Measurements from ENCODE around the gene LCMT1.
"Not testable (repeated sequence)": the region's sequence is repeated elsewhere in the genome, so short reads cannot be mapped to it uniquely, and the experiment has no call there.

LCMT1 gene

GRCh38 chr16:25109643-25110042, 1.9 kb upstream of the LCMT1 start:
- TF ChIP-seq CTCF (IDR thresholded peaks at IDR 0.05; ENCODE audit: borderline replicate concordance, insufficient read depth, low read depth, low read length) = no peak
- no peak overlapping the region for H3K4me3 ChIP-seq (ENCODE audit: low read depth, low read length)

GRCh38 chr16:25110387-25110947, 1.1 kb upstream of the LCMT1 start:
- no peak for TF ChIP-seq CTCF (IDR thresholded peaks at IDR 0.05; ENCODE audit: borderline replicate concordance, insufficient read depth, low read depth, low read length)
- peak overlapping the region; percentile 69 for H3K4me3 ChIP-seq (ENCODE audit: low read depth, low read length)

GRCh38 chr16:25114121-25114520, 2.6 kb downstream of the LCMT1 start:
- no peak overlapping the region for H3K4me3 ChIP-seq (ENCODE audit: low read depth, low read length)
- no peak for TF ChIP-seq CTCF (IDR thresholded peaks at IDR 0.05; ENCODE audit: borderline replicate concordance, insufficient read depth, low read depth, low read length)

- no peak overlapping the region for H3K4me3 ChIP-seq (ENCODE audit: low read depth, low read length)
- no peak for TF ChIP-seq CTCF (IDR thresholded peaks at IDR 0.05; ENCODE audit: borderline replicate concordance, insufficient read depth, low read depth, low read length)
Observed at GRCh38 chr16:25118851-25119578, 7.5 kb downstream of the LCMT1 start.

GRCh38 chr16:25121824-25122600, 10.5 kb downstream of the LCMT1 start:
- H3K4me3 ChIP-seq (ENCODE audit: low read depth, low read length) = no peak overlapping the region
- no peak for TF ChIP-seq CTCF (IDR thresholded peaks at IDR 0.05; ENCODE audit: borderline replicate concordance, insufficient read depth, low read depth, low read length)

GRCh38 chr16:25124503-25124902, 13.0 kb downstream of the LCMT1 start:
- no peak overlapping the region for H3K4me3 ChIP-seq (ENCODE audit: low read depth, low read length)
- TF ChIP-seq CTCF (IDR thresholded peaks at IDR 0.05; ENCODE audit: borderline replicate concordance, insufficient read depth, low read depth, low read length) = no peak

GRCh38 chr16:25126086-25126666, 14.6 kb downstream of the LCMT1 start:
- not testable (repeated sequence) for H3K4me3 ChIP-seq (ENCODE audit: low read depth, low read length)
